B cell (primary cell): ENCODE data around the gene PIM3. TPM values are rescaled to one million over a fixed set of nuclear protein-coding genes. Genes with fewer than 3 reads are reported as not detected.

ENCODE experiments used
- ATAC-seq: fragments of 200-7000 bp; cut with Tn5 transposase; one replicate; pipeline ENCODE4 v1.10.0; 2021; ENCODE audit warnings: low read depth, mild to moderate bottlenecking, moderate number of reproducible peaks, moderate library complexity
- CTCF ChIA-PET: fragments of 350-600 bp; sonication (Branson Sonifier 250); formaldehyde crosslinking; loops from one replicate; lab custom pipeline; 2021; ENCODE audit warnings: antibody characterized with exemption, inconsistent platforms; lab: Charles Lee
- POLR2A ChIA-PET: fragments of 350-600 bp; sonication (Branson Sonifier 250); formaldehyde crosslinking; loops from one replicate; lab custom pipeline; 2021; ENCODE audit warnings: antibody characterized with exemption; lab: Charles Lee
- DNase-seq: peaks from one replicate; pipeline ENCODE4 v3.0.0; 2013
- H2AFZ ChIP-seq: 2 replicates; pipeline ENCODE4 v1.6.1; 2012; ENCODE audit warnings: mild to moderate bottlenecking, low read depth, low read length; ENCODE audit not compliant: insufficient read depth, poor library complexity, severe bottlenecking
- H3K27ac ChIP-seq, 2 donors: 1 replicate in 1 of 2; 2 replicates in 1 of 2; pipeline ENCODE4 v1.5.1; 2012 to 2013; ENCODE audit warnings: low read length in 2 of 2, mild to moderate bottlenecking in 2 of 2, moderate library complexity in 1 of 2
- H3K27me3 ChIP-seq, 4 experiments: fragments of 200-600 bp in 1 of 4; sonication (generic) in 1 of 4; replicated peaks in 1 of 4; 1 replicate in 2 of 4; 2 replicates in 2 of 4; pipeline versions ENCODE4 v1.6.1 to v1.7.0; 2013 to 2016; ENCODE audit warnings: low read length in 3 of 4, mild to moderate bottlenecking in 2 of 4, mixed read lengths in 1 of 4, moderate library complexity in 1 of 4; ENCODE audit not compliant: insufficient read depth in 4 of 4, control insufficient read depth in 3 of 4; ENCODE audit errors: control extremely low read depth in 1 of 4
- H3K36me3 ChIP-seq, 2 experiments: replicated peaks in 1 of 2; 1 replicate in 1 of 2; 2 replicates in 1 of 2; pipeline versions ENCODE4 v1.6.1 to v1.7.1; 2013; ENCODE audit warnings: low read length in 1 of 2; ENCODE audit not compliant: insufficient read depth in 2 of 2, control insufficient read depth in 1 of 2; ENCODE audit errors: control extremely low read depth in 1 of 2, extremely low read depth in 1 of 2
- H3K4me1 ChIP-seq, 2 donors: fragments of 200-600 bp in 1 of 2; sonication (generic) in 1 of 2; 1 replicate in 1 of 2; 2 replicates in 1 of 2; pipeline versions ENCODE4 v1.5.1 to v1.6.1; 2013 to 2017; ENCODE audit warnings: low read length in 2 of 2; ENCODE audit not compliant: control insufficient read depth in 2 of 2, insufficient read depth in 2 of 2
- H3K4me2 ChIP-seq: replicated peaks from 2 replicates; pipeline ENCODE3; 2012; ENCODE audit warnings: mild to moderate bottlenecking, low read depth, low read length; ENCODE audit not compliant: poor library complexity, severe bottlenecking
- H3K4me3 ChIP-seq, 5 experiments: fragments of 200-600 bp in 1 of 5; sonication (generic) in 1 of 5; 1 replicate in 3 of 5; 2 replicates in 2 of 5; pipeline versions ENCODE4 v1.5.1 to v1.7.0; 2011 to 2016; ENCODE audit warnings: low read length in 4 of 5, mild to moderate bottlenecking in 4 of 5, low read depth in 2 of 5, control low read depth in 1 of 5, moderate library complexity in 1 of 5; ENCODE audit not compliant: insufficient read depth in 1 of 5; ENCODE audit errors: control extremely low read depth in 1 of 5, extremely low read depth in 1 of 5
- H3K79me2 ChIP-seq: fragments of 200-600 bp; sonication (generic); one replicate; pipeline ENCODE4 v1.6.0; 2016; ENCODE audit warnings: low read length; ENCODE audit not compliant: control insufficient read depth, insufficient read depth
- H3K9ac ChIP-seq: fragments of 200-600 bp; sonication (generic); 2 replicates; pipeline ENCODE4 v1.6.1; 2017; ENCODE audit warnings: mild to moderate bottlenecking, low read length, moderate library complexity
- H3K9me3 ChIP-seq, 3 donors: one replicate each; pipeline versions ENCODE4 v1.6.1 to v1.7.1; 2013; ENCODE audit warnings: low read length in 2 of 3; ENCODE audit not compliant: control insufficient read depth in 2 of 3, insufficient read depth in 1 of 3; ENCODE audit errors: control extremely low read depth in 1 of 3
- H4K20me1 ChIP-seq: 2 replicates; pipeline ENCODE4 v1.6.0; 2012; ENCODE audit warnings: mild to moderate bottlenecking, low read length; ENCODE audit not compliant: insufficient read depth, control insufficient read depth, poor library complexity, severe bottlenecking
- H3K27ac Mint-ChIP-seq: one replicate; pipeline ENCODE4 v1.8.0; 2021; ENCODE audit warnings: mixed read lengths
- H3K27me3 Mint-ChIP-seq: one replicate; pipeline ENCODE4 v1.8.0; 2021; ENCODE audit warnings: mixed read lengths
- H3K4me1 Mint-ChIP-seq: one replicate; pipeline ENCODE4 v1.8.0; 2021; ENCODE audit warnings: mixed read lengths
- H3K4me3 Mint-ChIP-seq: one replicate; pipeline ENCODE4 v1.8.0; 2021; ENCODE audit warnings: mixed read lengths
- H3K9me3 Mint-ChIP-seq: one replicate; pipeline ENCODE4 v1.8.0; 2022; ENCODE audit warnings: mixed read lengths; ENCODE audit not compliant: insufficient read depth
- EZH2 ChIP-seq: IDR thresholded peaks from 2 replicates; pipeline ENCODE4 v1.6.1; 2012; ENCODE audit warnings: borderline replicate concordance, low read depth, mild to moderate bottlenecking, moderate library complexity, low read length; ENCODE audit not compliant: insufficient read depth, poor library complexity, severe bottlenecking
- WGBS: methylation state at CpG from one replicate; pipeline ENCODE4 v1.1.5; 2013; ENCODE audit warnings: missing lambda C conversion rate; ENCODE audit not compliant: insufficient coverage; 5-methylcytosine and 5-hydroxymethylcytosine counted together
- intact Hi-C: fragments of 100-400 bp; cut with micrococcal nuclease; formaldehyde crosslinking; loops from one replicate; pipeline ENCODE4 v1.10.0; 2022
- polyA minus RNA-seq: library from RNA; depleted of rRNA, polyadenylated mRNA; stranded (reverse); fragments of >200 nt; gene quantifications from 2 replicates; pipeline ENCODE4 v1.2.3, GENCODE V29; 2012
- polyA plus RNA-seq: library from polyadenylated mRNA; depleted of rRNA; stranded (reverse); fragments of >200 nt; gene quantifications from 2 replicates; pipeline ENCODE4 v1.2.3, GENCODE V29; 2012
- total RNA-seq, 2 donors: library from RNA; stranded (reverse); fragments of 120-200 nt in 1 of 2; gene quantifications; 1 replicate in 1 of 2; 2 replicates in 1 of 2; pipeline versions ENCODE4 v1.2.3 to v1.2.4, GENCODE V29; 2013 to 2022
- TF ChIP-seq, protein P1 (sequence below): fragments of 200-600 bp; IDR thresholded peaks from one replicate; pipeline ENCODE4 v1.8.0; 2022; ENCODE audit warnings: antibody characterized with exemption, mild to moderate bottlenecking

Gene PIM3
- total RNA-seq = 127 and 128 TPM in 2 replicates
- total RNA-seq (2013) = 37.5 TPM
- polyA plus RNA-seq = 74.6 and 331 TPM in 2 replicates
- 137 and 290 TPM in 2 replicates for polyA minus RNA-seq

DNA sequence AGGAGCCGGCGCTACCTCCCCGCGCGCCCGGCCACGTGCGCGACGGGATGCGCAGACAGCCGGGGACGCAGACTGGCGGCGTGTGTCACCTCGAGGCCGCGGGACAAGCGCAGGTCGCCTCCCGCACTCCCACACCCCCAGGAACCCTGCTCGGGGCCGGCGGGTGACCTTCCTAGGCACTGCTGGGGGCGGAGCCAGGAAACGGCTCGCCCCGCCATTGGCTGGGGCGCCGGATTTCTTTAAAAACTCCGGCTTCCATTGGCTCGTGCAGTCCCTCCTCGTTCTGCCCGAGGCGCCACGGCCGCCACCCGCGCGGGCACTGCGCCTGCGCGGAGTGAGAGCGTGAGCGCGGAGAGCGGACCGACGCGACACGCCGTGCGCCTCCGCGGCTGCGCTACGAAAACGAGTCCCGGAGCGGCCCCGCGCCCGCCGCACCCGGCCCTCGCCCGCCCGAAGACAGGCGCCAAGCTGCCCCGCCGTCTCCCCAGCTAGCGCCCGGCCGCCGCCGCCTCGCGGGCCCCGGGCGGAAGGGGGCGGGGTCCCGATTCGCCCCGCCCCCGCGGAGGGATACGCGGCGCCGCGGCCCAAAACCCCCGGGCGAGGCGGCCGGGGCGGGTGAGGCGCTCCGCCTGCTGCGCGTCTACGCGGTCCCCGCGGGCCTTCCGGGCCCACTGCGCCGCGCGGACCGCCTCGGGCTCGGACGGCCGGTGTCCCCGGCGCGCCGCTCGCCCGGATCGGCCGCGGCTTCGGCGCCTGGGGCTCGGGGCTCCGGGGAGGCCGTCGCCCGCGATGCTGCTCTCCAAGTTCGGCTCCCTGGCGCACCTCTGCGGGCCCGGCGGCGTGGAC lies at the start of gene PIM3:
PIM3 (plus strand) TSS at position 614 of the 846 bp plus-strand sequence; CDS start at position 790, 176 bp downstream.
- H2AFZ ChIP-seq = peak within 1 kb of the TSS; percentile 66
- peak within 1 kb of the TSS; percentile 86 for H3K9ac ChIP-seq
- peak within 1 kb of the TSS; percentile 100 for H3K4me2 ChIP-seq
- intact Hi-C loops = loop anchor here (1.0 to 2.0 kb wide), 4 partner anchors 16 to 230 kb away; no protein-coding TSS in a partner anchor
- H3K36me3 ChIP-seq = peaks cover 0 to 27% of the 10 kb centered on the region in 2 experiments
- Mint-ChIP-seq H3K9me3 (no peaks in the 10 kb centered on the region), H3K4me3 (peak within 1 kb of the TSS; percentile 91), H3K27me3 (no peaks in the 10 kb centered on the region), H3K27ac (peak within 1 kb of the TSS; percentile 91), H3K4me1 (peaks cover 38% of the 10 kb centered on the region)
- H4K20me1 ChIP-seq = peaks cover 43% of the 10 kb centered on the region
- peaks cover 27% of the 10 kb centered on the region for H3K79me2 ChIP-seq
- peak within 1 kb of the TSS; percentile 85 to 94 for H3K27ac ChIP-seq
- DNase-seq (peak; percentile 98), ATAC-seq (peak; percentile 78)
- H3K27me3 ChIP-seq = no peaks in the 10 kb centered on the region
- H3K9me3 ChIP-seq = no peaks in the 10 kb centered on the region
- peaks cover 22 to 36% of the 10 kb centered on the region in 2 donors for H3K4me1 ChIP-seq
- ChIA-PET CTCF (interaction anchor here (1.5 to 5.9 kb wide), 4 partner anchors 24 to 70 kb away, joined by 6 to 60 read pairs (median 16); no protein-coding TSS in a partner anchor), POLR2A (interaction anchor here (0.9 to 5.7 kb wide), 7 partner anchors 9 to 230 kb away, joined by 3 to 94 read pairs (median 15); no protein-coding TSS in a partner anchor)
- under 1% methylated on average over 137 of the region's 137 CpGs for WGBS
- peak within 1 kb of the TSS; percentile 65 to 88 (median 77) for H3K4me3 ChIP-seq
- TF ChIP-seq EZH2 = no peak
- TF ChIP-seq, protein P1, sequence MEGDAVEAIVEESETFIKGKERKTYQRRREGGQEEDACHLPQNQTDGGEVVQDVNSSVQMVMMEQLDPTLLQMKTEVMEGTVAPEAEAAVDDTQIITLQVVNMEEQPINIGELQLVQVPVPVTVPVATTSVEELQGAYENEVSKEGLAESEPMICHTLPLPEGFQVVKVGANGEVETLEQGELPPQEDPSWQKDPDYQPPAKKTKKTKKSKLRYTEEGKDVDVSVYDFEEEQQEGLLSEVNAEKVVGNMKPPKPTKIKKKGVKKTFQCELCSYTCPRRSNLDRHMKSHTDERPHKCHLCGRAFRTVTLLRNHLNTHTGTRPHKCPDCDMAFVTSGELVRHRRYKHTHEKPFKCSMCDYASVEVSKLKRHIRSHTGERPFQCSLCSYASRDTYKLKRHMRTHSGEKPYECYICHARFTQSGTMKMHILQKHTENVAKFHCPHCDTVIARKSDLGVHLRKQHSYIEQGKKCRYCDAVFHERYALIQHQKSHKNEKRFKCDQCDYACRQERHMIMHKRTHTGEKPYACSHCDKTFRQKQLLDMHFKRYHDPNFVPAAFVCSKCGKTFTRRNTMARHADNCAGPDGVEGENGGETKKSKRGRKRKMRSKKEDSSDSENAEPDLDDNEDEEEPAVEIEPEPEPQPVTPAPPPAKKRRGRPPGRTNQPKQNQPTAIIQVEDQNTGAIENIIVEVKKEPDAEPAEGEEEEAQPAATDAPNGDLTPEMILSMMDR = no peak
